IMR-90 (cell line): Measurements from ENCODE around the gene GABRP. TPM values are rescaled to one million over a fixed set of nuclear protein-coding genes. Genes with fewer than 3 reads are reported as not detected.

Source experiments
- ATAC-seq: fragments of 200-7000 bp; cut with Tn5 transposase; 2 replicates; pipeline ENCODE4 v1.9.1; 2020; ENCODE audit warnings: low read depth, mild to moderate bottlenecking, moderate library complexity
- BruUV-seq: library from RNA; stranded (reverse); fragments of 400-500 nt; replicated peaks from 2 replicates; lab custom pipeline; 2021; lab: Mats Ljungman, UMichigan
- CTCF ChIA-PET: fragments of 300-600 bp; formaldehyde crosslinking; extraction: SDS; loops from one replicate; lab custom pipeline; 2021; ENCODE audit warnings: antibody characterized with exemption; lab: Yijun Ruan, JAX
- POLR2A ChIA-PET: fragments of 300-600 bp; sonication (Branson Sonifier 250); formaldehyde crosslinking; loops from one replicate; lab custom pipeline; 2022; ENCODE audit warnings: antibody characterized with exemption; ENCODE audit not compliant: unreplicated experiment; lab: Charles Lee
- DNase-seq: peaks from one replicate; pipeline ENCODE4 v3.0.0; 2013
- H2AFZ ChIP-seq: replicated peaks from 2 replicates; pipeline ENCODE3; 2013; ENCODE audit warnings: low read length, mild to moderate bottlenecking; ENCODE audit not compliant: poor library complexity
- H2AK5ac ChIP-seq: 2 replicates; pipeline ENCODE4 v1.6.1; 2013; ENCODE audit warnings: low read depth, low read length, inconsistent platforms
- H2AK9ac ChIP-seq: replicated peaks from 2 replicates; pipeline ENCODE3; 2013; ENCODE audit warnings: mild to moderate bottlenecking, low read depth, low read length, moderate library complexity; ENCODE audit not compliant: poor library complexity
- H2BK120ac ChIP-seq: 2 replicates; pipeline ENCODE4 v1.6.1; 2013; ENCODE audit warnings: low read depth, low read length, inconsistent platforms
- H2BK15ac ChIP-seq: 3 replicates; pipeline ENCODE4 v1.6.1; 2013; ENCODE audit warnings: low read depth, low read length, inconsistent platforms
- H2BK20ac ChIP-seq: 2 replicates; pipeline ENCODE4 v1.6.1; 2013; ENCODE audit warnings: low read depth, mild to moderate bottlenecking, inconsistent platforms, low read length, moderate library complexity
- H2BK5ac ChIP-seq: 2 replicates; pipeline ENCODE4 v1.6.1; 2013; ENCODE audit warnings: mild to moderate bottlenecking, low read depth, low read length, inconsistent platforms; ENCODE audit not compliant: poor library complexity, severe bottlenecking
- H3K14ac ChIP-seq: replicated peaks from 2 replicates; pipeline ENCODE4 v1.6.1; 2013; ENCODE audit warnings: low read depth, low read length, inconsistent platforms
- H3K18ac ChIP-seq: 2 replicates; pipeline ENCODE4 v1.6.1; 2013; ENCODE audit warnings: low read depth, low read length, control low read depth
- H3K23ac ChIP-seq: 2 replicates; pipeline ENCODE4 v1.6.1; 2013; ENCODE audit warnings: low read depth, low read length, inconsistent platforms
- H3K27ac ChIP-seq: 2 replicates; pipeline ENCODE4 v1.5.1; 2013; ENCODE audit warnings: mild to moderate bottlenecking, control low read depth, low read length; ENCODE audit not compliant: insufficient read depth
- H3K27me3 ChIP-seq: 2 replicates; pipeline ENCODE4 v1.6.1; 2013; ENCODE audit warnings: low read length; ENCODE audit not compliant: control insufficient read depth, insufficient read depth
- H3K36me3 ChIP-seq: 2 replicates; pipeline ENCODE4 v1.6.1; 2013; ENCODE audit warnings: low read length, mixed read lengths; ENCODE audit not compliant: control insufficient read depth, insufficient read depth
- H3K4ac ChIP-seq: 2 replicates; pipeline ENCODE4 v1.6.1; 2013; ENCODE audit warnings: low read depth, low read length, inconsistent platforms
- H3K4me1 ChIP-seq: 2 replicates; pipeline ENCODE4 v1.6.1; 2013; ENCODE audit warnings: low read length, mixed read lengths; ENCODE audit not compliant: control insufficient read depth, insufficient read depth
- H3K4me2 ChIP-seq: 2 replicates; pipeline ENCODE4 v1.6.1; 2013; ENCODE audit warnings: low read depth, mild to moderate bottlenecking, control low read depth, low read length, moderate library complexity
- H3K4me3 ChIP-seq: 2 replicates; pipeline ENCODE4 v1.5.1; 2013; ENCODE audit warnings: low read depth, mild to moderate bottlenecking, control low read depth, low read length, moderate library complexity; ENCODE audit not compliant: insufficient read depth
- H3K56ac ChIP-seq: 2 replicates; pipeline ENCODE4 v1.6.1; 2013; ENCODE audit warnings: low read length, inconsistent platforms; ENCODE audit not compliant: insufficient read depth; ENCODE audit errors: extremely low read depth
- H3K79me1 ChIP-seq, 2 experiments: 2 replicates each; pipeline ENCODE4 v1.6.1; 2013; ENCODE audit warnings: low read length in 2 of 2, inconsistent platforms in 1 of 2, low read depth in 1 of 2
- H3K9ac ChIP-seq: 2 replicates; pipeline ENCODE4 v1.6.1; 2013; ENCODE audit warnings: low read depth, low read length, control low read depth
- H3K9me1 ChIP-seq: 2 replicates; pipeline ENCODE4 v1.6.1; 2013; ENCODE audit warnings: low read length, inconsistent platforms; ENCODE audit not compliant: insufficient read depth
- H3K9me3 ChIP-seq: 2 replicates; pipeline ENCODE4 v1.6.1; 2013; ENCODE audit warnings: low read length; ENCODE audit not compliant: control insufficient read depth, insufficient read depth
- H4K20me1 ChIP-seq: 2 replicates; pipeline ENCODE4 v1.6.1; 2013; ENCODE audit warnings: low read length, inconsistent platforms; ENCODE audit not compliant: insufficient read depth
- H4K5ac ChIP-seq: 2 replicates; pipeline ENCODE4 v1.6.1; 2013; ENCODE audit warnings: mild to moderate bottlenecking, low read depth, low read length, control low read depth
- H4K8ac ChIP-seq, 2 experiments: 2 replicates each; pipeline ENCODE4 v1.6.1; 2013; ENCODE audit warnings: low read depth in 2 of 2, low read length in 2 of 2, control low read depth in 1 of 2, inconsistent platforms in 1 of 2
- H4K91ac ChIP-seq: 2 replicates; pipeline ENCODE4 v1.6.1; 2013; ENCODE audit warnings: low read depth, low read length, inconsistent platforms; ENCODE audit not compliant: insufficient read depth
- BHLHE40 ChIP-seq: fragments of 150-350 bp; IDR thresholded peaks from 2 replicates; pipeline ENCODE4 v1.6.1; 2016; ENCODE audit warnings: mild to moderate bottlenecking, low read depth, low read length
- CEBPB ChIP-seq: IDR thresholded peaks from 2 replicates; pipeline ENCODE4 v1.6.1; 2012; ENCODE audit warnings: low read depth, low read length, improper control_type of control experiment
- CHD1 ChIP-seq: IDR thresholded peaks from 2 replicates; pipeline ENCODE4 v1.6.1; 2012; ENCODE audit warnings: low read depth, low read length, improper control_type of control experiment
- FOS ChIP-seq: fragments of 150-350 bp; IDR thresholded peaks from 2 replicates; pipeline ENCODE4 v1.6.1; 2016; ENCODE audit warnings: low read depth, low read length
- MAFK ChIP-seq: IDR thresholded peaks from 2 replicates; pipeline ENCODE4 v1.6.1; 2012; ENCODE audit warnings: low read depth, low read length, improper control_type of control experiment
- MAZ ChIP-seq: IDR thresholded peaks from 2 replicates; pipeline ENCODE4 v1.6.1; 2012; ENCODE audit warnings: low read depth, mild to moderate bottlenecking, low read length, improper control_type of control experiment, moderate library complexity, borderline replicate concordance
- MXI1 ChIP-seq: IDR thresholded peaks from 2 replicates; pipeline ENCODE4 v1.6.1; 2012; ENCODE audit warnings: low read depth, mild to moderate bottlenecking, low read length, moderate library complexity, borderline replicate concordance
- NFE2L2 ChIP-seq: fragments of 150-350 bp; IDR thresholded peaks from 2 replicates; pipeline ENCODE4 v1.6.1; 2016; ENCODE audit warnings: low read depth, mild to moderate bottlenecking, low read length
- POLR2A ChIP-seq: IDR thresholded peaks from 2 replicates; pipeline ENCODE4 v1.6.1; 2012; ENCODE audit warnings: mild to moderate bottlenecking, low read depth, low read length
- RAD21 ChIP-seq: IDR thresholded peaks from 2 replicates; pipeline ENCODE4 v1.6.1; 2012; ENCODE audit warnings: low read length, improper control_type of control experiment
- RCOR1 ChIP-seq: IDR thresholded peaks from 2 replicates; pipeline ENCODE4 v1.6.1; 2012; ENCODE audit warnings: mild to moderate bottlenecking, low read length, improper control_type of control experiment; ENCODE audit not compliant: insufficient replicate concordance
- RFX5 ChIP-seq: IDR thresholded peaks from 2 replicates; pipeline ENCODE4 v1.8.0; 2012; ENCODE audit warnings: low read depth, mild to moderate bottlenecking, low read length, moderate library complexity
- SMC3 ChIP-seq: fragments of 150-350 bp; IDR thresholded peaks from 2 replicates; pipeline ENCODE4 v1.6.1; 2016; ENCODE audit warnings: low read depth, mild to moderate bottlenecking, antibody characterized with exemption, low read length, moderate library complexity
- WGBS, 2 experiments: methylation state at CpG; one replicate each; pipeline versions ENCODE4 v1.1.5 to v1.1.7; 2013; ENCODE audit warnings: missing lambda C conversion rate in 2 of 2; ENCODE audit not compliant: insufficient read length in 1 of 2; ENCODE audit errors: extremely low coverage in 2 of 2; 5-methylcytosine and 5-hydroxymethylcytosine counted together
- dilution Hi-C: fragments of 300-500 bp; cut with HindIII; formaldehyde crosslinking; loops from one replicate; pipeline ENCODE4 v1.14.3; 2018; ENCODE audit warnings: low sequenced_read_pairs; ENCODE audit not compliant: unreplicated experiment
- in situ Hi-C: fragments of 300-500 bp; cut with MboI; formaldehyde crosslinking; loops from 3 replicates; pipeline ENCODE4 v1.14.3; 2019; ENCODE audit warnings: low sequenced_read_pairs, inconsistent platforms, mixed read lengths
- intact Hi-C: fragments of 100-400 bp; cut with micrococcal nuclease; formaldehyde crosslinking; loops from 2 replicates; pipeline ENCODE4 v1.10.0; 2022
- polyA plus RNA-seq, 3 experiments: library from polyadenylated mRNA; depleted of rRNA; stranded (reverse); fragments of >200 nt; gene quantifications; 2 replicates each; pipeline ENCODE4 v1.2.3, GENCODE V29; 2012; ENCODE audit warnings: low replicate concordance in 1 of 3
- total RNA-seq: library from RNA; depleted of rRNA; stranded (reverse); fragments of >200 nt; gene quantifications from 2 replicates; pipeline ENCODE4 v1.2.3, GENCODE V29; 2012
- TF ChIP-seq, protein P1 (sequence below): fragments of 150-350 bp; IDR thresholded peaks from 2 replicates; pipeline ENCODE4 v1.6.1; 2016; ENCODE audit warnings: low read depth, mild to moderate bottlenecking, low read length, moderate library complexity, borderline replicate concordance
- TF ChIP-seq, protein P2 (sequence below): fragments of 150-350 bp; IDR thresholded peaks from 2 replicates; pipeline ENCODE4 v1.6.1; 2017; ENCODE audit warnings: mild to moderate bottlenecking, antibody characterized with exemption, low read length, low read depth
- TF ChIP-seq, protein P3 (sequence below): conservative IDR thresholded peaks from 2 replicates; pipeline ENCODE4 v1.5.1; 2012; ENCODE audit warnings: mild to moderate bottlenecking, low read depth, low read length, improper control_type of control experiment

GABRP gene
- total and polyA plus RNA-seq, 2 of the 4 experiments (the other 2 are of a cell fraction): not detected

DNA sequence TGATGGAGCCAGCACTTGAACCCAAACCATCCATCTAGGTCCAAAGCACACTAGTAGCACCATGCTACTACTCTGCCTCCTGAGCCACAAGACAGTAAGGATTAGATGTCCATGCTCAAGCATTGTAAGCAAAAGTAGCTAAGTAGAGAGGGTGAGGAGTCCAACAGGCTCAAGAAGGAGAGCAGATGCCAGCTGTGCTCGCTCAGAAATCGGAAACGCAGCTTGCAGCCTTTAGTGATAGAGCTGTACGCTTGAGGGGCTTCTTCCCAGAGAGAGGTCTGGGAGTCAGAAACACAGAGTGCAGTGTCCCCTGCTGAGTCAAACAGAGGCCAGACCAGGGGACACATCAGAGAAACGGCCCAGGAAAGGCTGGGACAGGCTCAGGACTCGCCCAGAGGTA, 32.7 kb upstream of the GABRP start:
- Histone ChIP-seq H2AK9ac (no peak overlapping the region), H2BK120ac (no peak overlapping the region), H3K9me1 (no peaks in the 10 kb centered on the region), H2AK5ac (no peak overlapping the region), H3K4me1 (no peaks in the 10 kb centered on the region; the same call in 1 of the 2 replicates), H3K9me3 (no peaks in the 10 kb centered on the region), H3K27me3 (peaks cover 35% of the 10 kb centered on the region), H3K14ac (no peak overlapping the region), H2BK15ac (no peak overlapping the region), H3K79me1 (no peaks in the 10 kb centered on the region), H3K4me3 (no peak overlapping the region), H3K9ac (no peak overlapping the region), H3K18ac (no peak overlapping the region), H3K4me2 (no peak overlapping the region), H4K91ac (no peak overlapping the region), H2BK5ac (no peak overlapping the region), H3K23ac (no peak overlapping the region; the same call in 1 of the 2 replicates), H3K27ac (no peak overlapping the region), H4K8ac (no peak overlapping the region), H4K5ac (no peak overlapping the region), H3K36me3 (no peaks in the 10 kb centered on the region), H2AFZ (no peak overlapping the region), H4K20me1 (no peaks in the 10 kb centered on the region), H2BK20ac (no peak overlapping the region), H3K4ac (no peak overlapping the region), H3K56ac (no peak overlapping the region)
- WGBS, 2 experiments: 80% methylated on average over 2 of the region's 6 CpGs; no CpG with 5 or more reads in 1 of the 2 experiments
- TF ChIP-seq NFE2L2 (no peak), MXI1 (no peak), RCOR1 (no peak), MAZ (no peak), SMC3 (no peak), CHD1 (no peak), CEBPB (no peak), RAD21 (no peak), MAFK (no peak), BHLHE40 (no peak), RFX5 (no peak), FOS (no peak), POLR2A (no peak)
- TF ChIP-seq, protein P1, sequence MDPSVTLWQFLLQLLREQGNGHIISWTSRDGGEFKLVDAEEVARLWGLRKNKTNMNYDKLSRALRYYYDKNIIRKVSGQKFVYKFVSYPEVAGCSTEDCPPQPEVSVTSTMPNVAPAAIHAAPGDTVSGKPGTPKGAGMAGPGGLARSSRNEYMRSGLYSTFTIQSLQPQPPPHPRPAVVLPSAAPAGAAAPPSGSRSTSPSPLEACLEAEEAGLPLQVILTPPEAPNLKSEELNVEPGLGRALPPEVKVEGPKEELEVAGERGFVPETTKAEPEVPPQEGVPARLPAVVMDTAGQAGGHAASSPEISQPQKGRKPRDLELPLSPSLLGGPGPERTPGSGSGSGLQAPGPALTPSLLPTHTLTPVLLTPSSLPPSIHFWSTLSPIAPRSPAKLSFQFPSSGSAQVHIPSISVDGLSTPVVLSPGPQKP: no peak
- TF ChIP-seq, protein P2, sequence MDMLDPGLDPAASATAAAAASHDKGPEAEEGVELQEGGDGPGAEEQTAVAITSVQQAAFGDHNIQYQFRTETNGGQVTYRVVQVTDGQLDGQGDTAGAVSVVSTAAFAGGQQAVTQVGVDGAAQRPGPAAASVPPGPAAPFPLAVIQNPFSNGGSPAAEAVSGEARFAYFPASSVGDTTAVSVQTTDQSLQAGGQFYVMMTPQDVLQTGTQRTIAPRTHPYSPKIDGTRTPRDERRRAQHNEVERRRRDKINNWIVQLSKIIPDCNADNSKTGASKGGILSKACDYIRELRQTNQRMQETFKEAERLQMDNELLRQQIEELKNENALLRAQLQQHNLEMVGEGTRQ: no peak
- TF ChIP-seq, protein P3, sequence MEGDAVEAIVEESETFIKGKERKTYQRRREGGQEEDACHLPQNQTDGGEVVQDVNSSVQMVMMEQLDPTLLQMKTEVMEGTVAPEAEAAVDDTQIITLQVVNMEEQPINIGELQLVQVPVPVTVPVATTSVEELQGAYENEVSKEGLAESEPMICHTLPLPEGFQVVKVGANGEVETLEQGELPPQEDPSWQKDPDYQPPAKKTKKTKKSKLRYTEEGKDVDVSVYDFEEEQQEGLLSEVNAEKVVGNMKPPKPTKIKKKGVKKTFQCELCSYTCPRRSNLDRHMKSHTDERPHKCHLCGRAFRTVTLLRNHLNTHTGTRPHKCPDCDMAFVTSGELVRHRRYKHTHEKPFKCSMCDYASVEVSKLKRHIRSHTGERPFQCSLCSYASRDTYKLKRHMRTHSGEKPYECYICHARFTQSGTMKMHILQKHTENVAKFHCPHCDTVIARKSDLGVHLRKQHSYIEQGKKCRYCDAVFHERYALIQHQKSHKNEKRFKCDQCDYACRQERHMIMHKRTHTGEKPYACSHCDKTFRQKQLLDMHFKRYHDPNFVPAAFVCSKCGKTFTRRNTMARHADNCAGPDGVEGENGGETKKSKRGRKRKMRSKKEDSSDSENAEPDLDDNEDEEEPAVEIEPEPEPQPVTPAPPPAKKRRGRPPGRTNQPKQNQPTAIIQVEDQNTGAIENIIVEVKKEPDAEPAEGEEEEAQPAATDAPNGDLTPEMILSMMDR: no peak
- CTCF ChIA-PET: interaction anchor here (1.3 kb wide), 1 partner anchor 42 kb away, joined by 4 read pairs; no protein-coding TSS in a partner anchor
- in situ Hi-C loops: no loop called here
- ATAC-seq: no peak
- DNase-seq: no peak
- BruUV-seq: no TSS peak
- POLR2A ChIA-PET: no interaction called here
- dilution Hi-C loops: no loop called here
- intact Hi-C loops: no loop called here
